ENCODE data around the gene NIM1K. TPM values are rescaled to one million over a fixed set of nuclear protein-coding genes. Genes with fewer than 3 reads are reported as not detected.
"Not testable (repeated sequence)": the region's sequence is repeated elsewhere in the genome, so short reads cannot be mapped to it uniquely, and the experiment has no call there.

NIM1K gene
- total and polyA plus RNA-seq, 2 of the 13 experiments (the other 11 are each of a cell fraction or from before 2014, with no cell fraction given) = 0.04 TPM; not detected in 1

- no peak for TF ChIP-seq POGK (CRISPR knock-in tag; conservative IDR thresholded peaks at IDR 0.05)
- no peak for TF ChIP-seq SIN3B (IDR thresholded peaks at IDR 0.05; ENCODE audit: low read length)
- TF ChIP-seq KAT8 (CRISPR knock-in tag; IDR thresholded peaks at IDR 0.05) = no peak
- TF ChIP-seq ZNF839 (CRISPR knock-in tag; IDR thresholded peaks at IDR 0.05; ENCODE audit: borderline replicate concordance) = no peak
- no peak for TF ChIP-seq ZNF557 (CRISPR knock-in tag; IDR thresholded peaks at IDR 0.05)
- TF ChIP-seq HMGXB3 (CRISPR knock-in tag; IDR thresholded peaks at IDR 0.05; ENCODE audit: borderline replicate concordance) = no peak
These were observed 5.5 kb downstream of the NIM1K start (continued) for GRCh38 chr5:43197535-43197934.

GRCh38 chr5:43201442-43201841, 9.4 kb downstream of the NIM1K start:
- H3K4me1 ChIP-seq (ENCODE audit: insufficient read depth, low read length); ATAC-seq; H2AFZ ChIP-seq (ENCODE audit: low read length); H4K20me1 ChIP-seq (ENCODE audit: insufficient read depth, low read length); in situ Hi-C loops (cut with HindIII; ENCODE audit: extremely low pct_ligation_motif_present, low pct_unique_long_range_greater_than_20kb); POLR2A ChIA-PET; H3K79me2 ChIP-seq (ENCODE audit: insufficient read depth, low read length); H3K36me3 ChIP-seq (replicated peaks in 1 of 2; ENCODE audit: control insufficient read depth in 1 of 2, insufficient read depth in 2 of 2, low read length in 2 of 2); H3K4me2 ChIP-seq (ENCODE audit: low read depth, low read length); H3K9me3 ChIP-seq (ENCODE audit: low read length); H3K27ac ChIP-seq (ENCODE audit: extremely low read length, insufficient read depth, low read length); DNase-seq (ENCODE audit: low spot score); intact Hi-C loops (cut with micrococcal nuclease; ENCODE audit: unreplicated experiment); H3K4me3 ChIP-seq (replicated peaks in 1 of 3; ENCODE audit: insufficient read depth in 1 of 3, low read depth in 2 of 3, low read length in 3 of 3); CTCF ChIA-PET (ENCODE audit: low intra/inter-chr PET ratio, low total read pairs); BruUV-seq (replicated peaks); H3K27me3 ChIP-seq (ENCODE audit: control insufficient read depth in 1 of 2, insufficient read depth in 2 of 2, low read length in 2 of 2); FAIRE-seq; H3K9ac ChIP-seq (ENCODE audit: insufficient read depth, low read depth, low read length): not testable (repeated sequence)
- WGBS (ENCODE audit: low lambda C conversion rate) = 64% methylated on average over 5 of the region's 5 CpGs
